ENCODE results near the gene SMYD4.

- TF ChIP-seq CTCF (IDR thresholded peaks at IDR 0.05; ENCODE audit: poor library complexity) (no peak), EZH2phosphoT487 (IDR thresholded peaks at IDR 0.05; ENCODE audit: low read depth, severe bottlenecking, unreplicated experiment) (no peak), EZH2 (IDR thresholded peaks at IDR 0.05; ENCODE audit: borderline replicate concordance) (no peak)
Observed at GRCh38 chr17:1878419-1879121, 48.9 kb upstream of the SMYD4 start.

Measured in hepatocyte (in vitro differentiated cells).